GM12801 (cell line): Measurements from ENCODE around the gene FH.

Experiments used
- TF ChIP-seq, protein P1 (sequence below): IDR thresholded peaks from one replicate; pipeline ENCODE4 v1.5.1; 2011; ENCODE audit warnings: control low read depth; ENCODE audit not compliant: insufficient read length; ENCODE audit errors: extremely low read depth

Gene FH

GRCh38 chr1:241485554-241485992, 34.0 kb downstream of the FH start:
- TF ChIP-seq, protein P1, sequence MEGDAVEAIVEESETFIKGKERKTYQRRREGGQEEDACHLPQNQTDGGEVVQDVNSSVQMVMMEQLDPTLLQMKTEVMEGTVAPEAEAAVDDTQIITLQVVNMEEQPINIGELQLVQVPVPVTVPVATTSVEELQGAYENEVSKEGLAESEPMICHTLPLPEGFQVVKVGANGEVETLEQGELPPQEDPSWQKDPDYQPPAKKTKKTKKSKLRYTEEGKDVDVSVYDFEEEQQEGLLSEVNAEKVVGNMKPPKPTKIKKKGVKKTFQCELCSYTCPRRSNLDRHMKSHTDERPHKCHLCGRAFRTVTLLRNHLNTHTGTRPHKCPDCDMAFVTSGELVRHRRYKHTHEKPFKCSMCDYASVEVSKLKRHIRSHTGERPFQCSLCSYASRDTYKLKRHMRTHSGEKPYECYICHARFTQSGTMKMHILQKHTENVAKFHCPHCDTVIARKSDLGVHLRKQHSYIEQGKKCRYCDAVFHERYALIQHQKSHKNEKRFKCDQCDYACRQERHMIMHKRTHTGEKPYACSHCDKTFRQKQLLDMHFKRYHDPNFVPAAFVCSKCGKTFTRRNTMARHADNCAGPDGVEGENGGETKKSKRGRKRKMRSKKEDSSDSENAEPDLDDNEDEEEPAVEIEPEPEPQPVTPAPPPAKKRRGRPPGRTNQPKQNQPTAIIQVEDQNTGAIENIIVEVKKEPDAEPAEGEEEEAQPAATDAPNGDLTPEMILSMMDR: no peak

DNA sequence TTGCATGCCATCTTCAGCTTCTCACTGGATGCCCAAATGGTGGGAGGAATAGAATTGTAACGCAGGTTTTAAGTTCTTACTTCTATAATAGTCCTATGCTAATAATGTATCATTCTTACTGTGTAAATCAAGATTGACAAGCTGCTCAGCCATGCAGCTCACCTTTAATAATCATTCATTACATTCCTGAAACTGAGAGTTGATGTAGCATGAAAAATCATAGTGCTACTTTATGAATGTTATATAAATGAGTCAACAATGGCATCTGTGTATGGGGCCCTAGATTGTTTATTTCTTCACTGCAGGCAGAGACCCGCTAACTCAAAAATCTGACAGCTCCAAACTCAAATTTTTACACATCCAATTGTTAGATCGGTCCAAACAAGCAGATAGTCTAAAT, 34.4 kb downstream of the FH start:
- TF ChIP-seq, protein P1: no peak

GRCh38 chr1:241482761-241483250, 36.7 kb downstream of the FH start:
- TF ChIP-seq, protein P1: no peak

- TF ChIP-seq, protein P1: no peak
Observed at GRCh38 chr1:241479294-241479693, 40.3 kb downstream of the FH start.

DNA sequence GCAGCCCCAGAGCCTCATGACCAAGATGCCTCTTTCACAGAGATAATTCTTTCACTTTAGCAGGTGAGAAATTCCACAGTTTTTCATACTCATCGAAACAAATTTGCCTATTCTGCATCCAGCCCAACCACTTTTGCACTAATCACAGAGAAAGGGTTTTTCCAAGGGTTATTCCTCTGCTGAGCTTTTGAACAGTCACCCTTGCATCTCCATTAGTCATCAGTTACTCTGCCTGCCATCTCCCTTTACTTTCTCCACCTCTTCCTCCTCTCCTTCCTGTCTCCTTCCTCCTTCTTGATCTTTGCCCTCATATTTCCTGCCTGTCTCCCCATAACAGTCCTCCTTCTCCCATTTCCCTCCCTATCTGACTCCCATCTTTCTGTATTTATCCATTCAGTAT, 43.9 kb downstream of the FH start:
- TF ChIP-seq, protein P1: no peak

DNA sequence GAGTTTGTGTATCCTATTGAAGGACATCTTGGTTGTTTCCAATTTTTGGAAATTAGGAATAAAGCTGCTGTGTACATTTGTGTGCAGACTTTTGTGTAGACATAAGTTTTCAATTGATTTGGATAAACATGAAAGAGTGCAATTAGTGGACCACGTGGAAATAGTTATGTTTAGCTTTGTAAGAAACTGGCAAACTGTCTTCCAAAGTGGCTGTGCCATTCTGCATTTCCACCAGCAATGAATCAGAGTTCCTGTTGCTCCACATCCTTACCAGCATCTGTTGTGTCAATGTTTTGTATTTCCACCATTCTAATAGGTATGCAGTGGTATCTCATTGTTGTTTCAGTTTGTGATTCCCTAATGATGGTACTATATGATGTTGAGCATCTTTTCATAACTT, 46.5 kb downstream of the FH start:
- TF ChIP-seq, protein P1: no peak

GRCh38 chr1:241470908-241471590, 48.5 kb downstream of the FH start:
- TF ChIP-seq, protein P1: no peak
